Lower leg skin (tissue), 4 donors: ENCODE results near the gene MTUS2. TPM values are rescaled to one million over a fixed set of nuclear protein-coding genes. Genes with fewer than 3 reads are reported as not detected.

Source experiments
- DNase-seq, 2 donors: peaks; one replicate each; pipeline ENCODE4 v3.0.0-alpha.2; 2019; ENCODE audit warnings: low spot score in 2 of 2
- H3K4me3 ChIP-seq: fragments of 200-600 bp; sonication (generic); 2 replicates; pipeline ENCODE4 v1.5.1; 2017; ENCODE audit warnings: mild to moderate bottlenecking, low read depth; ENCODE audit not compliant: poor library complexity, severe bottlenecking
- POLR2A ChIP-seq, 2 donors: fragments of 450-650 bp; IDR thresholded peaks; one replicate each; pipeline ENCODE4 v1.6.1; 2016 to 2017; ENCODE audit warnings: antibody characterized with exemption in 2 of 2, mild to moderate bottlenecking in 1 of 2, moderate library complexity in 1 of 2
- WGBS, 2 donors: methylation state at CpG; one replicate each; pipeline ENCODE4 v1.1.5; 2018; 5-methylcytosine and 5-hydroxymethylcytosine counted together
- intact Hi-C: fragments of 100-400 bp; cut with DNase I; formaldehyde crosslinking; loops from one replicate; pipeline ENCODE4 v1.15.0; 2023; ENCODE audit warnings: low total_unique reads
- total RNA-seq, 4 donors: library from RNA; depleted of rRNA; stranded (reverse); fragments of >200 nt; gene quantifications; one replicate each; pipeline ENCODE4 v1.1.0, GENCODE V29; 2016
- TF ChIP-seq, protein P1 (sequence below), 3 donors: fragments of 450-650 bp; IDR thresholded peaks; one replicate each; pipeline ENCODE4 v1.5.1; 2016; ENCODE audit warnings: antibody characterized with exemption in 3 of 3, mild to moderate bottlenecking in 3 of 3, moderate library complexity in 2 of 3

The MTUS2 gene
- total RNA-seq, 4 donors from 2014 or later, result 0.13 to 1.9 TPM; not detected in 2

DNA sequence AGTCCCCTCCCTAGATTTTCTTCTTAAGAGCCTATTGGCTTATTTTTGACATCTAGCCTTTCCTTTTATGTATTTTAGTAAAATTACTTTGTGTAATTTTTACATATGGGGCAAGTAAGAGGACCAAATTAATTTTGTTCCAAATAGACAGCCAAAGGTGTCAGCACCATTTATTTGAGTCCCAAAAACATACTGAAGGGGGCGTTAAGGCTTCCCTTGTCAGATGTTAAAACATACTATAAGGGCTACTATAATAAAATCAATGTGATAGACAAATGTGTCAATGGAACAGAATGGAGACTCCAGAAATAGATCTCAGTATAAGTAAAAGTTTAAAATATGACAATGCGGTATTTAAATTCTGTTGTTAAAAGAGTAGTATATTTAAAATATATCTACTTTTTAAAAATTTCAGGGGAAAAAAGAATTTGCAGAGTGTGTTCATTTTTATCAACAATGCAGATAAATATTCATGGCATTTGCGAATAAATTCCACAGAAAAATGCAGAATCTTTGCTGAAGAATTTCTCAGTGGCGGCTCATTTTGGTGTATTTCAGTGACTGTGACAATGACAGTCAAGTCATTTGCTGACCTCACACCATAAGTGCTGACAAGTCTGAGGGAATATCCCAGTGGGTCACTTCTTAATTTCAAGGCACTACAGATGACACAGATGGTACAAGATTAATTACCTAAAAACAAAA is 133.7 kb downstream of the MTUS2 start:
- TF ChIP-seq POLR2A (IDR thresholded peaks at IDR 0.05), result no peak
- TF ChIP-seq, protein P1, sequence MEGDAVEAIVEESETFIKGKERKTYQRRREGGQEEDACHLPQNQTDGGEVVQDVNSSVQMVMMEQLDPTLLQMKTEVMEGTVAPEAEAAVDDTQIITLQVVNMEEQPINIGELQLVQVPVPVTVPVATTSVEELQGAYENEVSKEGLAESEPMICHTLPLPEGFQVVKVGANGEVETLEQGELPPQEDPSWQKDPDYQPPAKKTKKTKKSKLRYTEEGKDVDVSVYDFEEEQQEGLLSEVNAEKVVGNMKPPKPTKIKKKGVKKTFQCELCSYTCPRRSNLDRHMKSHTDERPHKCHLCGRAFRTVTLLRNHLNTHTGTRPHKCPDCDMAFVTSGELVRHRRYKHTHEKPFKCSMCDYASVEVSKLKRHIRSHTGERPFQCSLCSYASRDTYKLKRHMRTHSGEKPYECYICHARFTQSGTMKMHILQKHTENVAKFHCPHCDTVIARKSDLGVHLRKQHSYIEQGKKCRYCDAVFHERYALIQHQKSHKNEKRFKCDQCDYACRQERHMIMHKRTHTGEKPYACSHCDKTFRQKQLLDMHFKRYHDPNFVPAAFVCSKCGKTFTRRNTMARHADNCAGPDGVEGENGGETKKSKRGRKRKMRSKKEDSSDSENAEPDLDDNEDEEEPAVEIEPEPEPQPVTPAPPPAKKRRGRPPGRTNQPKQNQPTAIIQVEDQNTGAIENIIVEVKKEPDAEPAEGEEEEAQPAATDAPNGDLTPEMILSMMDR (IDR thresholded peaks at IDR 0.05), result no peak
- 78 to 89% methylated on average over 4 of the region's 4 CpGs for WGBS, 2 donors
- intact Hi-C loops, result no loop called here
- no peak for DNase-seq
- no peak overlapping the region for H3K4me3 ChIP-seq

DNA sequence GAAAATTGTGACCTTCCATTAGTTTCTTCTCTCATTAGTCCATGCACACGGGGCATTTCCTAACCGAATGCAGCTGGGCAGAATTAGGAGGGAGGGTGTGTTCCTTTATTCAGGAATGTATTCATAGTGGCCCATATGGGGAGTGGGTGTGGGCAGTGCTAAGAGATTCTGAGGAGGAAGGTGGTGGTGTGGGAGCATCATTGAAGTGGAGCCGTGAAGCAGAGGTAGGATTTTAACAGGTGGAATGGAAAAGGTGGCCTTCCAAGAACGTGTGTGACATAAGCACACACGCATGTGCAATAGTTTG is 134.2 kb downstream of the MTUS2 start:
- WGBS, 2 donors, result 71 to 78% methylated on average over 5 of the region's 5 CpGs
- no peak for TF ChIP-seq POLR2A (IDR thresholded peaks at IDR 0.05)
- TF ChIP-seq, protein P1 (IDR thresholded peaks at IDR 0.05), result no peak
- H3K4me3 ChIP-seq, result no peak overlapping the region
- intact Hi-C loops, result no loop called here
- no peak for DNase-seq

DNA sequence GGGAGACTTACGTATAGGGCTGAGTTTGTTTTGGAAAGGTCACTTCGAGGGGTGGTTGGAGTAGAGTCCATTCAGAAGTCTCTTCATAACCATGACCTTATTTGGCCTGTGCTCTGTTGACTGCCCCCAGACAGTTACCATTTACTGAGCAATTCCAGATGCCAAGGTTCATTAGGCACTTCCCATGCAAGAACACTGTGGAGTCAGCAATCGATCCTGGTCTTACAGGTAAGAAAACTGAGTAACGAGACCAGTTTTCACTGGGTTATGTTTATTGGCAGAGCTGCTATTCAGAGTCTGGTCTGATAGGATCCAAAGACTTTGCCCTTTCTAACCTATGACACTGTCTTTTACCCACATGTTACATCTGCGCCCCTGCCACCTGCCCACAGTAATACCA is 134.7 kb downstream of the MTUS2 start:
- intact Hi-C loops, result no loop called here
- no peak overlapping the region for H3K4me3 ChIP-seq
- TF ChIP-seq, protein P1 (IDR thresholded peaks at IDR 0.05), result no peak
- TF ChIP-seq POLR2A (IDR thresholded peaks at IDR 0.05), result no peak
- no peak for DNase-seq
- WGBS, 2 donors, result 55 to 69% methylated on average over 5 of the region's 5 CpGs

DNA sequence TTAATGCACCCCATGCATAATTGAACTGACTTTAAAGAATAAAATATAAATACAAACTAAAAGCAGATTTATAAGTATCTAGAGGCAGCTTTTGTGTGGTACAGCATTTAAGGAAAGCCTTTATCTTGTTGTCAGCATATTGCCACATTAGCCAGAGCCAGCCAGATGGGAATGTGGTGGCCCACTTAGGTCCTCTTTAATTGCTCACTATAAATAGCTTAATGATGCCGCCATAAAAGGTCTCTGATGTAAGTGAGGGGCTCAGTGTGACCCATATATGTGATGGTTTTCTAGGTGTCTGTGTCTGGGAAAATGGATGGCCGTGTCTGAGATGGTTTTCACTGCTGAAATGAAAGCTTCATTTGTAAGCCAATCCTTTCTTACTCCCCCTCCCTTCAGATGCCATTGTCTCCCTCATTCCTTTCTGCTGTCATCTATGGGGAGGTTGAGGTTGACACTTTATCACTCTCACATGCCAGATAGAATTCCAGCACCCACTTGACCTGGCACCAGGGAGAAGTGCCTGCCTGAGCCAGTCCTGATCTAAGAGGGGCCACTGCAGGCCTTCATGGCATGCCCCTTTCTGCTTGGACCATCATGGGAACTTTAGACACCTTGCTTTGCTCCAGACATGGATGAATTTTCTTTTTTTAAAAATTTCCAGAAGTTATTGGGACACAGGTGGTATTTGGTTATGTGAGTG is 135.3 kb downstream of the MTUS2 start:
- no peak for DNase-seq
- WGBS, 2 donors, result 53 to 69% methylated on average over 2 of the region's 2 CpGs
- H3K4me3 ChIP-seq, result no peak overlapping the region
- no peak for TF ChIP-seq POLR2A (IDR thresholded peaks at IDR 0.05)
- TF ChIP-seq, protein P1 (IDR thresholded peaks at IDR 0.05), result no peak
- intact Hi-C loops, result no loop called here

DNA sequence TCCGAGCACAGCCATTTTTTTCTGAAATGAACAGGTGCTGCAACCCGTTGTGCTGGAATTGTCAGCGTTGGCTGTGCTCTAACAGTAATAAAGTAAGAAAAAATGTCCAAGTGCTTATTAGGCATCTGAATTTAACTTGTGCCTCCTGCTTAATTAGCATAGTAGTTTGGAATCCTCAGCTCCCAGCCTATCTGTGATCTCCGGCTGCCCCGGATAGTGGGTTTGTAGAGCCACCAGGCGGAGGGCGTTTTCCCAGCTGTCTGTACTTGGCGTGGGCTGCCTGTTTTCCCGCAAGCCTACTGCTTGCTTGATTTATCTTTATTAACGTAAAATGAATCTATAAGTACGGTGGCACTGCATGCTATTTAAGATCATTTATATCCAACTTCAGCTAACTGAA is 137.9 kb downstream of the MTUS2 start:
- H3K4me3 ChIP-seq, result no peak overlapping the region
- no peak for TF ChIP-seq POLR2A (IDR thresholded peaks at IDR 0.05)
- TF ChIP-seq, protein P1 (IDR thresholded peaks at IDR 0.05), result no peak
- DNase-seq, result no peak
- 55 to 67% methylated on average over 11 of the region's 11 CpGs for WGBS, 2 donors
- intact Hi-C loops, result no loop called here
